Fibroblast of lung (primary cell): ENCODE results near the gene PTGER4.

Experiments
- EZH2 ChIP-seq: IDR thresholded peaks from 2 replicates; pipeline ENCODE4 v1.5.1; 2012; ENCODE audit warnings: low read length, control low read depth, mild to moderate bottlenecking; ENCODE audit errors: missing control alignments
- TF ChIP-seq, protein P1 (sequence below), 2 donors: IDR thresholded peaks in 1 of 2; conservative IDR thresholded peaks in 1 of 2; 1 replicate in 1 of 2; 2 replicates in 1 of 2; pipeline ENCODE4 v1.5.1; 2011 to 2012; ENCODE audit warnings: low read length in 2 of 2, control low read depth in 1 of 2, inconsistent platforms in 1 of 2, low read depth in 1 of 2, mild to moderate bottlenecking in 1 of 2

DNA sequence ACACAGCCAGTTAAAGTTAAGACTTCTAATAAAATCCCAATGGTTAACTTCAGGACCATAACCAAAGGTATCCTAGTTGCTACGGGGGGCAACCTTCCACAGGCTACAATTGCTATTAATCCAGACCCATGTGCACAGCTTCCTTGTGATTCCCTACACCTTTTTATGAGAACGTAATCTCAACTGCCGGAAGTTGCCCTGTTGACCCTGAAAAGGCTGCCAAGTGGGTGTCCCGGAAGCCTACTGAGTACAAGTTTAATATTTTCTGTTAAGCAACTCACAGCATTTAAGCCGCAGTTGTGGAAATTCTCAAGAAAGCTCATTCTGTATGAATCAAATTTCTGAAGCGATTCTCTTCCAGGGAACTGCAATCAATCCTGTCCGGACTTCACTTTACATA is 48.5 kb upstream of the PTGER4 start:
- TF ChIP-seq, protein P1, sequence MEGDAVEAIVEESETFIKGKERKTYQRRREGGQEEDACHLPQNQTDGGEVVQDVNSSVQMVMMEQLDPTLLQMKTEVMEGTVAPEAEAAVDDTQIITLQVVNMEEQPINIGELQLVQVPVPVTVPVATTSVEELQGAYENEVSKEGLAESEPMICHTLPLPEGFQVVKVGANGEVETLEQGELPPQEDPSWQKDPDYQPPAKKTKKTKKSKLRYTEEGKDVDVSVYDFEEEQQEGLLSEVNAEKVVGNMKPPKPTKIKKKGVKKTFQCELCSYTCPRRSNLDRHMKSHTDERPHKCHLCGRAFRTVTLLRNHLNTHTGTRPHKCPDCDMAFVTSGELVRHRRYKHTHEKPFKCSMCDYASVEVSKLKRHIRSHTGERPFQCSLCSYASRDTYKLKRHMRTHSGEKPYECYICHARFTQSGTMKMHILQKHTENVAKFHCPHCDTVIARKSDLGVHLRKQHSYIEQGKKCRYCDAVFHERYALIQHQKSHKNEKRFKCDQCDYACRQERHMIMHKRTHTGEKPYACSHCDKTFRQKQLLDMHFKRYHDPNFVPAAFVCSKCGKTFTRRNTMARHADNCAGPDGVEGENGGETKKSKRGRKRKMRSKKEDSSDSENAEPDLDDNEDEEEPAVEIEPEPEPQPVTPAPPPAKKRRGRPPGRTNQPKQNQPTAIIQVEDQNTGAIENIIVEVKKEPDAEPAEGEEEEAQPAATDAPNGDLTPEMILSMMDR (conservative IDR thresholded peaks at IDR 0.05 in 1 of 2, IDR thresholded peaks at IDR 0.05 in 1 of 2; ENCODE audit: low read depth in 1 of 2, low read length in 2 of 2) = no peak
- TF ChIP-seq EZH2 = no peak
